ENCODE measurements around the gene ESPNL. TPM values are rescaled to one million over a fixed set of nuclear protein-coding genes. Genes with fewer than 3 reads are reported as not detected.

Gene ESPNL
- total RNA-seq, 4 donors from 2014 or later: 0.13 to 0.29 TPM; not detected in 2

DNA sequence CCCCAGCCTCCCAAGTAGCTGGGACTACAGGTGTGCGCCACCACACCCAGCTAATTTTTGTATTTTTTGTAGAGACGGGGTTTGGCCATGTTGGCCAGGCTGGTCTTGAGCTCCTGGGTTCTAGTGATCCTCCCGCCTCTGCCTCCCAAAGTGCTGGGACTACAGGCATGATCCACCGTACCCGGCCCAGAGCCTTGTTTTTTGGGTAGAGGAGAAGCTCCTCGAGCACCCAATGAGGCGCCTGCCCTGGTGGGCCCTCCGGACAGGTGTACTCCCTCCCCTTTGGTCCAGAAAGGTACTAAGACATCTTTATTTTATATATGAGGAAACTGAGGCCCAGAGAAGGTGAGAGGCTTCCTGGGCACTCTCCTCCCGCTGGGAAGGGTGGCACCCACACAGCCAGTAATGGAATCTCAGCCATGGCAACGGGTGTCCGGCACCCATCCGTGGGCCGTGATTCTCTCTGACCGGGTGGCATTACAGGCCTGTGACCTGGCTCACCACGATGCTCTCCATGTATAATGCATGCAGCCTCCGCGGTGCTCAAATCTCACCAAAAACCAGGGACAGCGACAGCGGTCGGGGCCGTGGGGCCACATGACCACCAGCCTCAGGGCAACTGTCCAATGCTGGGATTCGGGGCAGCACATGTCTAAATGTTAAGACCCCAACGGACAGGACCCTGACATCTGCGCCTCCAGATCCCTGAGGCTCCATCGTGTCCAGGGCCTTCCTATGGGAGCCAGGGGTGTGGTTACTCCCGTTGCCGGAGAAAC lies 21.6 kb downstream of the ESPNL start:
- no peak overlapping the region for H3K4me3 ChIP-seq (ENCODE audit: low read depth, poor library complexity, severe bottlenecking)
- WGBS, 2 donors: 84 to 92% methylated on average over 24 to 27 of the region's 27 CpGs
- intact Hi-C loops (cut with DNase I; ENCODE audit: low total_unique reads): no loop called here
- TF ChIP-seq, protein P1, sequence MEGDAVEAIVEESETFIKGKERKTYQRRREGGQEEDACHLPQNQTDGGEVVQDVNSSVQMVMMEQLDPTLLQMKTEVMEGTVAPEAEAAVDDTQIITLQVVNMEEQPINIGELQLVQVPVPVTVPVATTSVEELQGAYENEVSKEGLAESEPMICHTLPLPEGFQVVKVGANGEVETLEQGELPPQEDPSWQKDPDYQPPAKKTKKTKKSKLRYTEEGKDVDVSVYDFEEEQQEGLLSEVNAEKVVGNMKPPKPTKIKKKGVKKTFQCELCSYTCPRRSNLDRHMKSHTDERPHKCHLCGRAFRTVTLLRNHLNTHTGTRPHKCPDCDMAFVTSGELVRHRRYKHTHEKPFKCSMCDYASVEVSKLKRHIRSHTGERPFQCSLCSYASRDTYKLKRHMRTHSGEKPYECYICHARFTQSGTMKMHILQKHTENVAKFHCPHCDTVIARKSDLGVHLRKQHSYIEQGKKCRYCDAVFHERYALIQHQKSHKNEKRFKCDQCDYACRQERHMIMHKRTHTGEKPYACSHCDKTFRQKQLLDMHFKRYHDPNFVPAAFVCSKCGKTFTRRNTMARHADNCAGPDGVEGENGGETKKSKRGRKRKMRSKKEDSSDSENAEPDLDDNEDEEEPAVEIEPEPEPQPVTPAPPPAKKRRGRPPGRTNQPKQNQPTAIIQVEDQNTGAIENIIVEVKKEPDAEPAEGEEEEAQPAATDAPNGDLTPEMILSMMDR (IDR thresholded peaks at IDR 0.05): no peak
- TF ChIP-seq POLR2A (IDR thresholded peaks at IDR 0.05): no peak
- no peak for DNase-seq (ENCODE audit: low spot score in 2 of 2)

DNA sequence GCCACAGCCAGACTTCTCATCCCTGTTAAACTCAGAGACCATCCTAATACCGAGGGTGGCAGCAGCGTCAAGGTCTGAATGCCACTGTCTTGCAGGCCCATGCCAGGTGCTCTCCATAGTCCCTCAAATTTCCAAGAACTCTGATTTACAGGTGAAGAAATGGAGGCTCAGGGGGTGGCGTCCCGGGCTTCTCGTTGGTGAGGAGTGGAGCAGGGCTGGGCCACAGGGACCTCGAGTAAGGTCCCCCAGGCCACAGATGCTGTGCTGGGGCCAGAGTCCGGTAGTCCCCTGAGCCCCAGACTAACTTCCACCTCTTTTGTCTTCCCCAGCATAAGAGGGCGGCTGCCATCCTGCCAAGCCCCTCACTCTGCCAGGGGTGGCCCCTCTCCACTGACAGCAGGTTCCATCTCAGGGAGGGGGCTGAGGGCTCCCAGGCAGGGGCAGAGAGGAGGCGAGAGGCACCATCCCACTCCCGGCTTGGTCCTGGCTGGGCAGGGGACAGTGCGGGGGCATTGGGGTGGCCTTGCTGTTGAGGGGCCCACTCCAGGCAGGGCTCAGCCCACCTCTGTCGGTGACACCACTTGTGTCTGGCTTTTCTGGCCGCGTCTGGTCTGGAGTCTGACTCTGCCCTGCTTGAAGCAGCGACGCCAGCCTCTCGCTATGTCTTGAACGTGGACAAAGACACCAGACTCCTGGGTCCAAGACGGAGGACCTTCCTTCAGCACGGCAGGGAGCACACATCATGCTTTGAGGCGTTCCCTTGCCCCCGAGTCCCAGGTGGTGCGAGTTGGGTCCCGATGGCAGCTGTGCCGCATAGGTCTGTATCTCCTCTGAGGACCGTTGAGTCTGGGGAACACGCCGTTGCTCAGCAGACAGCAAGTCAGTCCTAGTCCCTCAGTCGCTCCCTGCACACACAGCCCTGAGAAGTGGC lies 22.4 kb downstream of the ESPNL start:
- 81 to 82% methylated on average over 21 to 29 of the region's 29 CpGs for WGBS, 2 donors
- no peak for DNase-seq (ENCODE audit: low spot score in 2 of 2)
- no peak for TF ChIP-seq POLR2A (IDR thresholded peaks at IDR 0.05)
- TF ChIP-seq, protein P1 (IDR thresholded peaks at IDR 0.05): no peak
- no peak overlapping the region for H3K4me3 ChIP-seq (ENCODE audit: low read depth, poor library complexity, severe bottlenecking)
- intact Hi-C loops (cut with DNase I; ENCODE audit: low total_unique reads): no loop called here

DNA sequence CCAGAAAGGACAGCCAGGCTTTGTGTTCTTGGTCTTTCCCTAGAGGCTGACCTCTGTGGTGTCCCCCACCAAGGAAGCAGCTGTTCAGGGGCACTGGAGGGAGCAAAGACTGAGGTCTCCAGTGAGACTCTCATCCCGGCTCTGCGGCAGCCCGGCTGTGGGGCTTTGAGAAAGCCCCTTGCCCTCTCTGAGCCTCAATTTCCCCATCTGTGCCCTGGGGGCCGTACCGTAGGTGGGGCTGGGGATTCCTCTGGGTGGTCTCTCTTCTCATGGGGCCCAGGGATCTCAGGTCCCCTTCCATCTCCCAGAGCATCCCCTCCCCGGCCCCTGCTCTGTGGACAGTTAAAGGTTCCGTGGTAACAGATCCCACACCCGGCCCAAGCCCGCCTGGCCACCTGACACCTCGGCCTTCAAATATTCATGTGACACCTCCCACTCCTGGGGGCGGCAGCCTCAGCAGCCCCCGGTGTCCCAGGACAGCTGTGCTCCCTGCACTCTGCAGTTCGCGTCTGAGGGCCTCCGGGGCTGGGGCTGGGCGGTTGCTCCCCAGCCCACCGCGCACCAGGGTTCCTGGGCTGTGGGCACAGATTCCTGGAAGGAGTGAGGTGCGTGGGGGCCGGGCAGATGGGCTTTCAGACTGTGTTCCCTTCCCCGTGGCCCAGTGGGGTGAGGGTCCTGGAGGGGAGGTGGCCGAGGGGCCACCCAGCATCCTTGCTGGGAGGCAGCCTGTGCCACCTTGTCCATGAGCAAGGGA lies 23.3 kb downstream of the ESPNL start:
- TF ChIP-seq, protein P1 (IDR thresholded peaks at IDR 0.05): no peak
- no peak for TF ChIP-seq POLR2A (IDR thresholded peaks at IDR 0.05)
- 80 to 82% methylated on average over 17 to 20 of the region's 22 CpGs for WGBS, 2 donors
- intact Hi-C loops (cut with DNase I; ENCODE audit: low total_unique reads): no loop called here
- no peak overlapping the region for H3K4me3 ChIP-seq (ENCODE audit: low read depth, poor library complexity, severe bottlenecking)
- DNase-seq (ENCODE audit: low spot score in 2 of 2): no peak

DNA sequence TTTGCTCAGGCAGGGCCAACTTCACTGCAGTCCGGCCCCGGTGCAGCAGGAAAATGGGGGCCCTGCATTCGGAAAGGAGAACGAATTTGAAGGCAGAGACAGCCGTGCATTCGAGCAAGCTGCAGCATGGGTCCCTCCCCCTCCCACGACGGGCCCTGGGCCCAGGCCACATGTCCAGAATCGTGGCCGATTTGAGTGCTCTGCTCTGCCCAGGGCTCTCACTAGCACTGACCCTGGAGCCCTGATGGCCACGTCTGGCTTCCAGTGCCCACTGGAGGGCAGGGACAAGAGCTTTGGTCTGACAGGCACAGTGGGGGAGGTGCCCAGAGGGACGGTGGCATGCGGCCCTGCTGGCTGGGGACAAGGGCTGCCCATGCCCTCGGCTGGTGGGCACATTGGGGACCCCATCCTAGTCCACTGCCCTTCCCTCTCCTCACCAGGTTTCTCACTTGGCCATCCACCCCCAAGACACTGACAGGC lies 23.9 kb downstream of the ESPNL start:
- no peak for DNase-seq (ENCODE audit: low spot score in 2 of 2)
- no peak for TF ChIP-seq POLR2A (IDR thresholded peaks at IDR 0.05)
- TF ChIP-seq, protein P1 (IDR thresholded peaks at IDR 0.05): no peak
- no peak overlapping the region for H3K4me3 ChIP-seq (ENCODE audit: low read depth, poor library complexity, severe bottlenecking)
- 68 to 71% methylated on average over 9 to 14 of the region's 14 CpGs for WGBS, 2 donors
- intact Hi-C loops (cut with DNase I; ENCODE audit: low total_unique reads): no loop called here

DNA sequence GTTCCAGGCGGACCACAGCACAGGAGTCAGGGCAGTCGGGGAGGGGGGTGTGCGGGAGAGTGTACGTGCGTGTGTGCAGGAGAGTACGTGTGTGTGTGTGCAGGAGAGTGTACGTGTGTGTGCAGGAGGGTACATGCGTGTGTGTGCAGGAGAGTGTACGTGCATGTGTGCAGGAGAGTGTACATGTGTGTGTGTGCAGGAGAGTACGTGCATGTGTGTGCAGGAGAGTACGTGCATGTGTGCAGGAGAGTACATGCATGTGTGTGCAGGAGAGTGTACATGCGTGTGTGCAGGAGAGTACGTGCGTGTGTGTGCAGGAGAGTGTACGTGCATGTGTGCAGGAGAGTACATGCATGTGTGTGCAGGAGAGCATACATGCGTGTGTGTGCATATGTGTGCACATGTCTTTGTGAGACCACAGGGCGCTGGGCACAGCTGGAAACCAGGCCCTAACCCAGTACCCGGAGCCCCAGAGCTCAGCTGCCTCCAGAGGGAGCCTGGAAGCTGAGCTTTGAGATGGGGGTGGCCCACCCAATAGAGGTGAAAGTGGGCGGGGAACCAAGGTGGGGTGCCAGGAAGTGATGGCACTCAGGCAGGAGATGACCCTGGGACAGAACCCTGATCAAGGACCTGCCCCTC lies 24.5 kb downstream of the ESPNL start:
- WGBS, 2 donors: 82 to 92% methylated on average over 19 of the region's 19 CpGs
- no peak overlapping the region for H3K4me3 ChIP-seq (ENCODE audit: low read depth, poor library complexity, severe bottlenecking)
- DNase-seq (ENCODE audit: low spot score in 2 of 2): no peak
- intact Hi-C loops (cut with DNase I; ENCODE audit: low total_unique reads): no loop called here
- no peak for TF ChIP-seq POLR2A (IDR thresholded peaks at IDR 0.05)
- TF ChIP-seq, protein P1 (IDR thresholded peaks at IDR 0.05): no peak

All from lower leg skin (tissue), 4 donors.